Left ventricle myocardium superior (tissue), 1 donor: ENCODE results near the gene FOXC1. TPM values are rescaled to one million over a fixed set of nuclear protein-coding genes. Genes with fewer than 3 reads are reported as not detected.

ENCODE experiments used
- ATAC-seq: fragments of 200-7000 bp; cut with Tn5 transposase; one replicate; pipeline ENCODE4 v1.9.1; 2020; ENCODE audit warnings: mild to moderate bottlenecking, moderate library complexity
- DNase-seq: peaks from one replicate; pipeline ENCODE4 v3.0.0-alpha.2; 2020
- intact Hi-C: fragments of 100-400 bp; cut with micrococcal nuclease; formaldehyde crosslinking; loops from one replicate; pipeline ENCODE4 v1.11.0; 2022
- total RNA-seq: library from RNA; stranded (reverse); fragmentation: NEBNext Ultra II Directional; extraction: Animal tissue kit (Norgen Biotek cat#: 25700); gene quantifications from one replicate; pipeline ENCODE4 v1.2.1, GENCODE V29; 2021
- donor health status: DM: no; HTN: yes; CAD: no; lungs with severe emphysema.

FOXC1 gene
- total RNA-seq, 1 donor from 2014 or later: 2.7 TPM

GRCh38 chr6:1630212-1630770 is 20.6 kb downstream of the FOXC1 start:
- no peak for ATAC-seq
- DNase-seq: no peak
- intact Hi-C loops: no loop called here

- intact Hi-C loops: no loop called here
- DNase-seq (no peak), ATAC-seq (no peak)
Observed at GRCh38 chr6:1630771-1631217, 21.1 kb downstream of the FOXC1 start.

- DNase-seq (no peak), ATAC-seq (no peak)
- intact Hi-C loops: no loop called here
Observed at GRCh38 chr6:1631251-1631650, 21.5 kb downstream of the FOXC1 start.

- intact Hi-C loops: no loop called here
- ATAC-seq: no peak
- DNase-seq: no peak
Observed at GRCh38 chr6:1633366-1634021, 23.8 kb downstream of the FOXC1 start.

- ATAC-seq (no peak), DNase-seq (no peak)
- intact Hi-C loops: no loop called here
Observed at GRCh38 chr6:1634081-1634480, 24.4 kb downstream of the FOXC1 start.

- intact Hi-C loops: no loop called here
- DNase-seq: no peak
- peak; percentile 43 for ATAC-seq
Observed at GRCh38 chr6:1635305-1636010, 25.7 kb downstream of the FOXC1 start.

- intact Hi-C loops: no loop called here
- no peak for DNase-seq
- no peak for ATAC-seq
Observed at GRCh38 chr6:1636272-1636825, 26.6 kb downstream of the FOXC1 start.

- DNase-seq (no peak), ATAC-seq (peak; percentile 44)
- intact Hi-C loops: no loop called here
Observed at GRCh38 chr6:1636971-1637871, 27.5 kb downstream of the FOXC1 start.

GRCh38 chr6:1639430-1639829 is 29.7 kb downstream of the FOXC1 start:
- ATAC-seq (no peak), DNase-seq (no peak)
- intact Hi-C loops: no loop called here

- intact Hi-C loops: no loop called here
- no peak for DNase-seq
- no peak for ATAC-seq
Observed at GRCh38 chr6:1640476-1640875, 30.8 kb downstream of the FOXC1 start.

- ATAC-seq: peak; percentile 31
- intact Hi-C loops: no loop called here
- DNase-seq: no peak
Observed at GRCh38 chr6:1641343-1641885, 31.7 kb downstream of the FOXC1 start.

GRCh38 chr6:1643111-1643510 is 33.4 kb downstream of the FOXC1 start:
- intact Hi-C loops: no loop called here
- ATAC-seq: no peak
- DNase-seq: no peak

- ATAC-seq (no peak), DNase-seq (no peak)
- intact Hi-C loops: no loop called here
Observed at GRCh38 chr6:1643830-1644445, 34.2 kb downstream of the FOXC1 start.

GRCh38 chr6:1644516-1645060 is 34.9 kb downstream of the FOXC1 start:
- DNase-seq: no peak
- intact Hi-C loops: no loop called here
- ATAC-seq: no peak

GRCh38 chr6:1645466-1646185 is 35.9 kb downstream of the FOXC1 start:
- ATAC-seq (no peak), DNase-seq (no peak)
- intact Hi-C loops: no loop called here

GRCh38 chr6:1651362-1651761 is 41.6 kb downstream of the FOXC1 start:
- no peak for DNase-seq
- no peak for ATAC-seq
- intact Hi-C loops: no loop called here

- DNase-seq (no peak), ATAC-seq (no peak)
- intact Hi-C loops: no loop called here
Observed at GRCh38 chr6:1652842-1653241, 43.1 kb downstream of the FOXC1 start.

GRCh38 chr6:1654054-1654453 is 44.3 kb downstream of the FOXC1 start:
- DNase-seq (no peak), ATAC-seq (no peak)
- intact Hi-C loops: no loop called here
